Subcutaneous adipose tissue (tissue), 4 donors: Measurements from ENCODE around the gene DHRSX. TPM values are rescaled to one million over a fixed set of nuclear protein-coding genes. Genes with fewer than 3 reads are reported as not detected.

ENCODE experiments used
- total RNA-seq, 4 donors: library from RNA; depleted of rRNA; stranded (reverse); fragments of >200 nt; gene quantifications; one replicate each; pipeline ENCODE4 v1.1.0, GENCODE V29; 2016
- TF ChIP-seq, protein P1 (sequence below): fragments of 450-650 bp; IDR thresholded peaks from one replicate; pipeline ENCODE4 v1.5.1; 2016; ENCODE audit warnings: low read depth, mild to moderate bottlenecking, control low read depth, antibody characterized with exemption, moderate library complexity

The DHRSX gene
- total RNA-seq, 4 donors from 2014 or later = 17.0 to 34.2 (median 24.5) TPM

DNA sequence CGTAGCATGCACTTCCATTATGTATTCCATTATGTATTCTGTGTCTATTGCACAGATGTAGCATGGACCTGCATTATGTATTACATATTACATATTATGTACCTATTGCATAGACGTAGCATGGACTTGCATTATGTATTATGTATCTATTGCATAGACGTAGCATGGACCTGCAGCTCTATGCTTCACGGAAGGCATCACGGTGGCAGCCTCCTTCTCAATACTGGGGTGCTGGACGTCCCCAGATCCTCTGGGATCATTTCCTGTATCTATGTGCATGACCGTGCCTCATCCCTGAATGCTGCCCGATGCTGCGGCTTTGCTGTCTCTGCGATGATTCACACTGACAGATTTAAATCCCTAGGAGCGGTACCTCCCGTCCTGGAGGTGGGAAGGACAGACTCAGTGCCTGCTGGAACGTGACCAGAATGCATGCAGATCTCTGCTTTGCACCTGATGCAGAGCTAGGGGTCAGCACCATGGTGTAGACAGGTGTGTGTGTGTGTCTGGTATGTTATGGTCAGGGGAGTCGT lies 317.5 kb downstream of the DHRSX start:
- TF ChIP-seq, protein P1, sequence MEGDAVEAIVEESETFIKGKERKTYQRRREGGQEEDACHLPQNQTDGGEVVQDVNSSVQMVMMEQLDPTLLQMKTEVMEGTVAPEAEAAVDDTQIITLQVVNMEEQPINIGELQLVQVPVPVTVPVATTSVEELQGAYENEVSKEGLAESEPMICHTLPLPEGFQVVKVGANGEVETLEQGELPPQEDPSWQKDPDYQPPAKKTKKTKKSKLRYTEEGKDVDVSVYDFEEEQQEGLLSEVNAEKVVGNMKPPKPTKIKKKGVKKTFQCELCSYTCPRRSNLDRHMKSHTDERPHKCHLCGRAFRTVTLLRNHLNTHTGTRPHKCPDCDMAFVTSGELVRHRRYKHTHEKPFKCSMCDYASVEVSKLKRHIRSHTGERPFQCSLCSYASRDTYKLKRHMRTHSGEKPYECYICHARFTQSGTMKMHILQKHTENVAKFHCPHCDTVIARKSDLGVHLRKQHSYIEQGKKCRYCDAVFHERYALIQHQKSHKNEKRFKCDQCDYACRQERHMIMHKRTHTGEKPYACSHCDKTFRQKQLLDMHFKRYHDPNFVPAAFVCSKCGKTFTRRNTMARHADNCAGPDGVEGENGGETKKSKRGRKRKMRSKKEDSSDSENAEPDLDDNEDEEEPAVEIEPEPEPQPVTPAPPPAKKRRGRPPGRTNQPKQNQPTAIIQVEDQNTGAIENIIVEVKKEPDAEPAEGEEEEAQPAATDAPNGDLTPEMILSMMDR = no peak

- TF ChIP-seq, protein P1 = no peak
Observed at GRCh38 chrX:2177541-2177940, 323.2 kb downstream of the DHRSX start.

DNA sequence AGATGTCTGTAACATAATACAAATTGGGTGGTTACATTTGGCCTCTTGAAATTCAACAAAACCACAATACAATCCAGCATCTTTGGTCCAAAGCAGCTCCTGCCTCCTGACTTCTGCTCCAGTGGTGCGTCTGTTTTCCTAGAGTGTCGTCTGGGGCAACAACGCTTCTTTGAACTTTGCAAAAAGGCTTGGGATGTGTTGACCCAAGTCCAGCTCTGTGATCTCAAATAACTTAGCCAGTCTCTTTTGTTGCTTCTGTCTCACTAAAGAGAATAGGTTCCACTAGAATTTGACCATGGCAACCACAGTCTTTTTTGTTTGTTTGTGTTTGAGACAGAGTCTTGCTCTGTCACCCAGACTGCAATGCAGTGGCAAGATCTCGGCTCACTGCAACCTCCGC lies 324.0 kb downstream of the DHRSX start:
- TF ChIP-seq, protein P1 = no peak

- TF ChIP-seq, protein P1 = no peak
Observed at GRCh38 chrX:2176274-2176673, 324.5 kb downstream of the DHRSX start.

DNA sequence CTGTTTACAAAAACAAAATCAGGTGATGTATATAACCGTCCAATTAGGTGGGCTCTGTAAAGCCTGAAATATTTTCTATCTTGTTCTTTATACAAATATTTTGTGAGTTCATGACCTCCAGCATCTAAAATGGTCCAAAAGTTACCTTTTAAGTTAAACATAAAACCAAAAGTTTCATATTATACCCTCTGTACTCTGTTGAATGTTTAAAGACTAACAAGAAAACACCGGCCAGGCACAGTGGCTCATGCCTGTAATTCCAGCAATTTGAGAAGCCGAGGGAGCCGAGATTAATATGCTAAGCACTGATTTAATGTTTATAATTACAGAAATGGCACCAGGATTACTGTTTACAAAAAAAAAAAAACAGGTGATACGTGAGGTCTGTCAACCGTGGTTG lies 328.4 kb downstream of the DHRSX start:
- TF ChIP-seq, protein P1 = no peak

Other genes starting within 250 kb of the DHRSX start
- 10 to 100 TPM; 24.1 to 46.5 (median 40.2) TPM for gene ZBED1, start within 50 bp of the DHRSX start, total RNA-seq
- 100 to 1,000 TPM; 248 to 635 (median 378) TPM for gene CD99, start 190.3 kb upstream of the DHRSX start, total RNA-seq